NB4 (cell line): ENCODE data around the gene MOV10.

Experiments used
- DNase-seq: peaks from one replicate; pipeline ENCODE4 v3.0.0; 2010; ENCODE audit warnings: low read depth
- H3K4me3 ChIP-seq: one replicate; pipeline ENCODE4 v1.5.1; 2011; ENCODE audit warnings: mild to moderate bottlenecking, low read depth, low read length, moderate library complexity
- MAX ChIP-seq: IDR thresholded peaks from 2 replicates; pipeline ENCODE4 v1.6.1; 2011; ENCODE audit warnings: low read depth, low read length
- MYC ChIP-seq: IDR thresholded peaks from 2 replicates; pipeline ENCODE4 v1.6.1; 2011; ENCODE audit warnings: low read depth, low read length
- POLR2A ChIP-seq: IDR thresholded peaks from 2 replicates; pipeline ENCODE4 v1.6.1; 2011; ENCODE audit warnings: mild to moderate bottlenecking; ENCODE audit not compliant: insufficient read length; ENCODE audit errors: extremely low read depth
- TF ChIP-seq, protein P1 (sequence below): IDR thresholded peaks from one replicate; pipeline ENCODE4 v1.5.1; 2012; ENCODE audit warnings: low read depth, low read length

The MOV10 gene

DNA sequence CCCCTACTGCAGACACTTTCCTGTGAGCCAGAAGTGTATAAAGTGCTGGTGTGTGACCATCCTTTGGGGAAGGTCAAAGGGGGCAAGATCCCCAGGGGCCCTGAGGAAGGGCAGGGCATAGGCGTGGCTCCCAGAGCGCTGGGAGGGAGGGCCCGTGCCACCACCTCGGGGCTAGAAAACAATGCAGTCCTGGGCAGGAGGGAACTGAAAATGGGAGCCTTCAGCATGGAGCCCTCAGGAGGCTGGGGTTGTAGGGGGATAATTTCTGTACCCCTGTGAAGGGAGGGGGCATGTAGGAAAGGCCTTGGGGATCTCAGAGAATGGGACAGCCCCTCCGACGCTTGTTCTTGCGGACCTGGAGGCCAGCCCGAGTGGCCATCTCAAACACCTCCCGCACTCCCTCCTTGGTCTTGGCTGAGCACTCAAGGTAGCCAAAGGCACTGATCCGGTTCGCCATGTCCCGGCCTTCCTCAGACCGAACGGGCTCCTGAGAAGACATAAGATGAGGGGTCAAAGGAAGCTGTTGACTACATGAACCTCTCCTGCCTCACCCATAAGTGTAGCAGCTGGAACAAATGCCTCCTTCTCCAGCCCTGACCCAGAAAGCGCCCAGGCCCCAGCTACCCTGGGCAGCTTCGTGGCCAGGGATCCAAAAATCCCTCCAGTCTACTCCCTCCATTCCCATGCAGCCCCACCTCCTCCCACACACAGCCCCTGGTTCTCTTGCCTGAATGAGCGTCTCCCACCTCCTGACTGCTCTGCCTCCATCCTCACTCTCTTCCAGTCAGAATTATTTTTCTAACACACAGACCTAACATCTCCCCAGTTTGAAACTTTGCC, 27.0 kb downstream of the MOV10 start:
- H3K4me3 ChIP-seq: no peak overlapping the region
- DNase-seq: no peak
- TF ChIP-seq, protein P1, sequence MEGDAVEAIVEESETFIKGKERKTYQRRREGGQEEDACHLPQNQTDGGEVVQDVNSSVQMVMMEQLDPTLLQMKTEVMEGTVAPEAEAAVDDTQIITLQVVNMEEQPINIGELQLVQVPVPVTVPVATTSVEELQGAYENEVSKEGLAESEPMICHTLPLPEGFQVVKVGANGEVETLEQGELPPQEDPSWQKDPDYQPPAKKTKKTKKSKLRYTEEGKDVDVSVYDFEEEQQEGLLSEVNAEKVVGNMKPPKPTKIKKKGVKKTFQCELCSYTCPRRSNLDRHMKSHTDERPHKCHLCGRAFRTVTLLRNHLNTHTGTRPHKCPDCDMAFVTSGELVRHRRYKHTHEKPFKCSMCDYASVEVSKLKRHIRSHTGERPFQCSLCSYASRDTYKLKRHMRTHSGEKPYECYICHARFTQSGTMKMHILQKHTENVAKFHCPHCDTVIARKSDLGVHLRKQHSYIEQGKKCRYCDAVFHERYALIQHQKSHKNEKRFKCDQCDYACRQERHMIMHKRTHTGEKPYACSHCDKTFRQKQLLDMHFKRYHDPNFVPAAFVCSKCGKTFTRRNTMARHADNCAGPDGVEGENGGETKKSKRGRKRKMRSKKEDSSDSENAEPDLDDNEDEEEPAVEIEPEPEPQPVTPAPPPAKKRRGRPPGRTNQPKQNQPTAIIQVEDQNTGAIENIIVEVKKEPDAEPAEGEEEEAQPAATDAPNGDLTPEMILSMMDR: no peak
- TF ChIP-seq MAX (no peak), MYC (no peak), POLR2A (no peak)

DNA sequence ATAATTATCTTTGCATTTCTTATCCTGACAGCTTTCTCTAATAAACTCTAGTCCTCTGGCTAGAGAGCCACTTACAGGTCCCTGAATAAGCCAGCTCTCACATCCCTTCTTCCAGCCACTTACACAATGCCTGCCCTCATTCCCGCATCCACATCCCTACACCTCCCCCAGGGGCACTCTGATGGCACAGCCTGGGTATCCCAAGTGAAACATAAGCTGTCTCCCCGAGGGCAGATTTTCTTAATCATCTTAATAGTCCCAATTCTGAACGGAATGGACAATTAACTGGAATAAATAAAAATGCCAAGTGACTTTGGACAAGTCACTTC, 27.6 kb downstream of the MOV10 start:
- TF ChIP-seq POLR2A: no peak
- TF ChIP-seq, protein P1: no peak
- DNase-seq: no peak
- no peak overlapping the region for H3K4me3 ChIP-seq

GRCh38 chr1:112702420-112703261, 28.2 kb downstream of the MOV10 start:
- TF ChIP-seq, protein P1: no peak
- TF ChIP-seq MAX (no peak), POLR2A (no peak)
- no peak for DNase-seq
- no peak overlapping the region for H3K4me3 ChIP-seq

DNA sequence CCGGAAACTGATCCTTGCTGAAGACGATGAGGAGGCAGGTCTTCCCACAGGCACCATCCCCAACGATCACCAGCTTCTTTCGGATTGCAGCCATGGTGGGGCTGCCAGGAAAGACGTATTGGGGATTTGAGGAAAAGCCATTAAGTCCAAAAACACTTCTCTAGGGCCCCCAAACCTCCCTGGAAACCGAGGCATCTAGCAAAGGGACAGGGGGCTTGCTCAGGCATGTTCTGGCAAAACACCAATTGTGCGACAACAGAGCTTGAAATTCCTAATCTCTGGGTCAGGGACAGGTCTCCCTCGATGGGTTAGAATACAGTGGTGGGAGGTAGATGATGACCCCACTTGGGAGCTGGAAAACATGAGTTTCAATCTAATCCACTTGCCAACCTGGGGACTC, 29.2 kb downstream of the MOV10 start:
- DNase-seq: no peak
- H3K4me3 ChIP-seq: no peak overlapping the region
- TF ChIP-seq MAX (no peak), MYC (no peak), POLR2A (no peak)
- TF ChIP-seq, protein P1: no peak

DNA sequence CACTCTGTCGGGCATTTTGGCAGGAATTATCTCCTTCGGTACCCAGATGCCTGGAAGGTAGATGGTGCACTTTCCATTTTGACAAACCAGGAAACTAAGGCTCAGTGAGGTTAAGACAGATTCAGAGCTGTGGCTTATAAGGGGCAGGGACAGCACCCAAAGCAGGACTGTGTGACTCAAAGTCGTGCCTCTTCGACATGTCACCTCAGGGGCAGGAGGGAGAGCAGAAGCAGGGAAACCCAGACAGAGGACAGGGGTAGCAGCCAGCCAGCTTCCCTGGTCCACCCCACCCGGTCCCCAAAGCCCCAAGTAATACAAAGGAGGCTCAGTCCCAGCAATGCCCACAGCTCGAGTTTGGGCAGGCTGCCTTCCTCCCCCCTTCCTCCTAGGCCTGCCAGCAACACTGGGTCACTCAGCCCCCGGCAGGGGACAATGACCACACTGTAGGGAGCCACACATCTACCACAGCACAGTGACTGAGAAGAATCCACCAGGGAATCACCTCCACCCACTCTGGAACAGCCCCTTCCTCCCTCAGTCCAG, 30.0 kb downstream of the MOV10 start:
- no peak overlapping the region for H3K4me3 ChIP-seq
- no peak for TF ChIP-seq MYC
- TF ChIP-seq MAX: no peak
- TF ChIP-seq POLR2A: no peak
- TF ChIP-seq, protein P1: no peak
- no peak for DNase-seq
